ENCODE results near the gene CLPTM1L. TPM values are rescaled to one million over a fixed set of nuclear protein-coding genes. Genes with fewer than 3 reads are reported as not detected.
A peak's percentile ranks its signal among the peaks of the same experiment; 100 is the strongest.
"Not testable (repeated sequence)": the region's sequence is repeated elsewhere in the genome, so short reads cannot be mapped to it uniquely, and the experiment has no call there.

CLPTM1L gene
- total and polyA plus RNA-seq, 2 donors: 60.7 to 142 TPM

DNA sequence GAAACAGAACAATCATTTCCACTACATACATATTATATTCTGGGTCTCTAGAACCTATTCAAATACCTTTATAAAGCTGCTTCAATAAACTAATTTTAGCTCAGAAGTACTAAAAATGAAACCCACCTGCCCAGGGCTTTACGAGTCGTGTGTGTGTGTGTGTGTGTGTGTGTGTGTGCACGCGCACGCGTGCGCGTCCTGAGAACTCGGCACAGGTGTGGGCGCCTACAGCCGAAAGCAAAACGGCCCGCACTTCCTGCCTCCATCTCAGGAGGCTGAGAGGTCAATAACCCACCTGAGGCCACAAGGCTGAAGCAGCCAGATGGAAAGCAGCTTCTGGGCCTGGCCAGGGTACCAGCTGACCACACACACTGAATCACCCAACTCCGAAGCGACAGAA is 3.0 kb downstream of the CLPTM1L start:
- Histone ChIP-seq H3K36me3 (ENCODE audit: control insufficient read depth in 2 of 2, insufficient read depth in 2 of 2, low read length in 1 of 2) (peaks cover 64 to 66% of the 10 kb centered on the region in 2 donors), H3K4me1 (ENCODE audit: control insufficient read depth in 2 of 2, insufficient read depth in 2 of 2, low read length in 2 of 2) (peaks cover 26 to 41% of the 10 kb centered on the region in 2 donors)
- 90% methylated on average over 15 of the region's 15 CpGs for WGBS

DNA sequence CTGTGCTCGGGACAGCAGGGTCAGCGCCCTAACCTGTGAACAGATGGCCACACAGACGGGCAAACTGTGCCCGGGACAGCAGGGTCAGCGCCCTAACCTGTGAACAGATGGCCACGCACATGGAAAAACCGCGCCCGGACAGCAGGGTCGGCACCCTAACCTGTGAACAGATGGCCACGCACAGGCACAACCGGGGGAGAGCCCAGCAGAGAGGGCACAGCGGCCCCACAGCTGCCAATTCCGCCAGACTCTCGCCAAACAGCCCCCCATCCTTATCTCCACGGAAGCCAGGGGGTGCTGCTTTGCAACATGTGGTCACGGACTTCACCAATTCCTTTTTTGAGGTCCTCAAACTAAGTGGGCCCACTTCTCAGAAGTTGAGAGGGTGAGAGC is 5.1 kb downstream of the CLPTM1L start:
- H3K27ac ChIP-seq (ENCODE audit: low read depth in 1 of 2, low read length in 1 of 2); H3K9me3 ChIP-seq (ENCODE audit: control insufficient read depth in 2 of 2, insufficient read depth in 1 of 2, low read length in 1 of 2); DNase-seq (ENCODE audit: low read depth in 6 of 9, low spot score in 9 of 9); H3K4me3 ChIP-seq (ENCODE audit: low read length in 2 of 2); H3K27me3 ChIP-seq (ENCODE audit: control insufficient read depth in 2 of 2, insufficient read depth in 1 of 2, low read length in 1 of 2): not testable (repeated sequence)
- peaks cover 32 to 48% of the 10 kb centered on the region in 2 donors for H3K4me1 ChIP-seq (ENCODE audit: control insufficient read depth in 2 of 2, insufficient read depth in 2 of 2, low read length in 2 of 2)
- WGBS: 98% methylated on average over 17 of the region's 17 CpGs
- H3K36me3 ChIP-seq (ENCODE audit: control insufficient read depth in 2 of 2, insufficient read depth in 2 of 2, low read length in 1 of 2): peaks cover 79 to 87% of the 10 kb centered on the region in 2 donors

More for the DNA sequence above, 3.0 kb downstream of the CLPTM1L start:
- no peak for DNase-seq (ENCODE audit: low read depth in 6 of 9, low spot score in 9 of 9)
- no peak overlapping the region for H3K27ac ChIP-seq (ENCODE audit: low read depth in 1 of 2, low read length in 1 of 2)
- H3K9me3 ChIP-seq (ENCODE audit: control insufficient read depth in 2 of 2, insufficient read depth in 1 of 2, low read length in 1 of 2): peaks cover 2 to 5% of the 10 kb centered on the region in 2 donors
- H3K27me3 ChIP-seq (ENCODE audit: control insufficient read depth in 2 of 2, insufficient read depth in 1 of 2, low read length in 1 of 2): no peaks in the 10 kb centered on the region
- H3K4me3 ChIP-seq (ENCODE audit: low read length in 2 of 2): no peak overlapping the region

DNA sequence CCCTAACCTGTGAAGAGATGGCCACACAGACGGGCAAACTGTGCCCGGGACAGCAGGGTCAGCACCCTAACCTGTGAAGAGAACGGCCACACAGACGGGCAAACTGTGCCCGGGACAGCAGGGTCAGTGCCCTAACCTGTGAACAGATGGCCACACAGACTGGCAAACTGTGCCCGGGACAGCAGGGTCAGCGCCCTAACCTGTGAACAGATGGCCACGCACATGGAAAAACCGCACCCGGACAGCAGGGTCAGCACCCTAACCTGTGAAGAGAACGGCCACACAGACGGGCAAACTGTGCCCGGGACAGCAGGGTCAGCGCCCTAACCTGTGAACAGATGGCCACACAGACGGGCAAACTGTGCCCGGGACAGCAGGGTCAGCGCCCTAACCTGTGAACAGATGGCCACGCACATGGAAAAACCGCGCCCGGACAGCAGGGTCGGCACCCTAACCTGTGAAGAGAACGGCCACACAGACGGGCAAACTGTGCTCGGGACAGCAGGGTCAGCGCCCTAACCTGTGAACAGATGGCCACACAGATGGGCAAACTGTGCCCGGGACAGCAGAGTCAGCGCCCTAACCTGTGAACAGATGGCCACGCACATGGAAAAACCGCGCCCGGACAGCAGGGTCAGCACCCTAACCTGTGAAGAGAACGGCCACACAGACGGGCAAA is 5.6 kb downstream of the CLPTM1L start:
- H3K27me3 ChIP-seq (ENCODE audit: control insufficient read depth in 2 of 2, insufficient read depth in 1 of 2, low read length in 1 of 2); H3K4me3 ChIP-seq (ENCODE audit: low read length in 2 of 2); H3K9me3 ChIP-seq (ENCODE audit: control insufficient read depth in 2 of 2, insufficient read depth in 1 of 2, low read length in 1 of 2); DNase-seq (ENCODE audit: low read depth in 6 of 9, low spot score in 9 of 9); H3K27ac ChIP-seq (ENCODE audit: low read depth in 1 of 2, low read length in 1 of 2): not testable (repeated sequence)
- Histone ChIP-seq H3K36me3 (ENCODE audit: control insufficient read depth in 2 of 2, insufficient read depth in 2 of 2, low read length in 1 of 2) (peaks cover 84 to 92% of the 10 kb centered on the region in 2 donors), H3K4me1 (ENCODE audit: control insufficient read depth in 2 of 2, insufficient read depth in 2 of 2, low read length in 2 of 2) (peaks cover 32 to 48% of the 10 kb centered on the region in 2 donors)
- WGBS: 97% methylated on average over 33 of the region's 34 CpGs

DNA sequence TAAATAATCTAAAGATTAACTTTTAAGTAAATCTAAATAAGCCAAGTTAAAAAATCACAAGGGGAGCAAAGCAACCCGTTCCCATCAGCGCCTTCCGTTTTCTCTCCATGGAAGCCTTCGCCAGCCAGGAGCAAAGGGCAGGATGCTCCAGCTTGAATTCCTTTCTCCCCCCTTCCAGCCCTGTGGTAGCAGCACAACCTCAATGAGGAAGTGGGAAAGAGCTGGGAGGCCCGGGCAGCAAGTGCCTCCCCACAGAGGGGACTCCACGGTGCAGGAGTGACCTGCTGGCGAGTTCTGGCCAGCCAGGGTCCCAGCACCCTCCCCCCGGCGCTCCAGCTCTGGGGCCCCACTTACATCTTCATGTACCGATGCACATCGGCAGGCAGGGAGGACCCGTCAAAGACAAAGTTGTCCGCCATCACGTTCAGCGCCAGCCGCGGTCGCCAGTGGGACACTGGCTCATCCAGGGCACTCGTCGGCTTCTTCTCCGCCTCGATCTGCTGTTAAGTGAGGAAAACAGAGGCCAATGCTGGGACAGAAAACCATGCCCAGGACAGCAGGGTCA is 6.3 kb downstream of the CLPTM1L start:
- WGBS: 97% methylated on average over 22 of the region's 22 CpGs
- Histone ChIP-seq H3K27me3 (ENCODE audit: control insufficient read depth in 2 of 2, insufficient read depth in 1 of 2, low read length in 1 of 2) (no peaks in the 10 kb centered on the region), H3K9me3 (ENCODE audit: control insufficient read depth in 2 of 2, insufficient read depth in 1 of 2, low read length in 1 of 2) (peaks cover 2 to 5% of the 10 kb centered on the region in 2 donors), H3K27ac (ENCODE audit: low read depth in 1 of 2, low read length in 1 of 2) (no peak overlapping the region), H3K36me3 (ENCODE audit: control insufficient read depth in 2 of 2, insufficient read depth in 2 of 2, low read length in 1 of 2) (peaks cover 91 to 99% of the 10 kb centered on the region in 2 donors), H3K4me3 (ENCODE audit: low read length in 2 of 2) (no peak overlapping the region), H3K4me1 (ENCODE audit: control insufficient read depth in 2 of 2, insufficient read depth in 2 of 2, low read length in 2 of 2) (peaks cover 30 to 45% of the 10 kb centered on the region in 2 donors)
- no peak for DNase-seq (ENCODE audit: low read depth in 6 of 9, low spot score in 9 of 9)

DNA sequence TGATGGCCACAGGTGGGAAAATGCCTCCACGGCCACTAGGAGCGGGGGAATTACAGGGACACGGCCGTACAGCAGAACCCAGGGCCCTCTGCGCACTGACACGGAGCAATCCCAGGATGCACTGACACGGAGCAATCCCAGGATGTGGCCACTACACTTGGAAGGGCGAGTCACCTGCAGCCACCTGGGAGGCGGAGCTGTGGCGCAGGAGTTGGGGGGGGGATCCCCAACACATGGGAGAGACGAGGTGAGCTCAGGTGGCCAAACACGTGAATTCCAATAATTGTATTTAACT is 6.8 kb downstream of the CLPTM1L start:
- DNase-seq (ENCODE audit: low read depth in 6 of 9, low spot score in 9 of 9): no peak
- peaks cover 26 to 40% of the 10 kb centered on the region in 2 donors for H3K4me1 ChIP-seq (ENCODE audit: control insufficient read depth in 2 of 2, insufficient read depth in 2 of 2, low read length in 2 of 2)
- 92% methylated on average over 12 of the region's 12 CpGs for WGBS
- H3K4me3 ChIP-seq (ENCODE audit: low read length in 2 of 2): no peak overlapping the region
- H3K36me3 ChIP-seq (ENCODE audit: control insufficient read depth in 2 of 2, insufficient read depth in 2 of 2, low read length in 1 of 2): peaks cover 91 to 99% of the 10 kb centered on the region in 2 donors
- H3K9me3 ChIP-seq (ENCODE audit: control insufficient read depth in 2 of 2, insufficient read depth in 1 of 2, low read length in 1 of 2): peaks cover 2 to 5% of the 10 kb centered on the region in 2 donors
- H3K27ac ChIP-seq (ENCODE audit: low read depth in 1 of 2, low read length in 1 of 2): no peak overlapping the region
- no peaks in the 10 kb centered on the region for H3K27me3 ChIP-seq (ENCODE audit: control insufficient read depth in 2 of 2, insufficient read depth in 1 of 2, low read length in 1 of 2)

DNA sequence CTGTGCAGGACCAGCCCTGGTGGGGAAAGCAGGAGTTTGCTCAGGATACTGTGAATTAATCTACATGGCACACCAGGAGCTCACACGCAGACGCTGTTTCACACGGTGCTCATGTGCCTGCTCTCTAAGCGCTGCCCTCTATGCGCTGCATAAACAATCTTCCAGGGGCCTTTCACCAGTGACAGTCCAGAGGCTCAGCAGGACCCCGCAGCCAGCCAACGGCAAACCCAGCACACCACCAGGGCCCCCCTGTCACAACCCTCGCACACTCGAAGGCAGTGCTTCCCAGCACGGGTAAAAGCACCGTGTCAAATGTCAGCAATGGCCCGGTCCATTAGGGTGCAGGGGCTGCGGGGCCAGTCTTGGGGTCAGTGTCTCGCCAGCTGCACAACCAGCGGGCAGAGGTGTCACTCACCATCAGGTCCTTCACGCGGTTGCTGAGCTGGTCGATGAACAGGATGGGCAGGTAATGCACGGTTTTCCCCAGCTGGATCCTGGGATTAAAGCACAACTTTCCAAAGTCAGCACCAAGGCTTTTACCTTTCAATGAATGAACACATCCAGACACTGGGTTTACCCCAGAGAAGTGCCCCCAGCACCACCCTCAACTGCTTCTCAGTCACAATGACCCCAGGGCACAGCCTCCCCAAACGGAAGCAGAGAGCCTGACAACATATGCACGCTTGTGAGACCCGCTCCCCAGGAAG is 7.3 kb downstream of the CLPTM1L start:
- Histone ChIP-seq H3K4me3 (ENCODE audit: low read length in 2 of 2) (no peak overlapping the region), H3K27ac (ENCODE audit: low read depth in 1 of 2, low read length in 1 of 2) (no peak overlapping the region), H3K27me3 (ENCODE audit: control insufficient read depth in 2 of 2, insufficient read depth in 1 of 2, low read length in 1 of 2) (no peaks in the 10 kb centered on the region), H3K36me3 (ENCODE audit: control insufficient read depth in 2 of 2, insufficient read depth in 2 of 2, low read length in 1 of 2) (peaks cover 91 to 97% of the 10 kb centered on the region in 2 donors), H3K4me1 (ENCODE audit: control insufficient read depth in 2 of 2, insufficient read depth in 2 of 2, low read length in 2 of 2) (peaks cover 25 to 38% of the 10 kb centered on the region in 2 donors), H3K9me3 (ENCODE audit: control insufficient read depth in 2 of 2, insufficient read depth in 1 of 2, low read length in 1 of 2) (peaks cover 2 to 5% of the 10 kb centered on the region in 2 donors)
- no peak for DNase-seq (ENCODE audit: low read depth in 6 of 9, low spot score in 9 of 9)
- WGBS: 98% methylated on average over 22 of the region's 22 CpGs

DNA sequence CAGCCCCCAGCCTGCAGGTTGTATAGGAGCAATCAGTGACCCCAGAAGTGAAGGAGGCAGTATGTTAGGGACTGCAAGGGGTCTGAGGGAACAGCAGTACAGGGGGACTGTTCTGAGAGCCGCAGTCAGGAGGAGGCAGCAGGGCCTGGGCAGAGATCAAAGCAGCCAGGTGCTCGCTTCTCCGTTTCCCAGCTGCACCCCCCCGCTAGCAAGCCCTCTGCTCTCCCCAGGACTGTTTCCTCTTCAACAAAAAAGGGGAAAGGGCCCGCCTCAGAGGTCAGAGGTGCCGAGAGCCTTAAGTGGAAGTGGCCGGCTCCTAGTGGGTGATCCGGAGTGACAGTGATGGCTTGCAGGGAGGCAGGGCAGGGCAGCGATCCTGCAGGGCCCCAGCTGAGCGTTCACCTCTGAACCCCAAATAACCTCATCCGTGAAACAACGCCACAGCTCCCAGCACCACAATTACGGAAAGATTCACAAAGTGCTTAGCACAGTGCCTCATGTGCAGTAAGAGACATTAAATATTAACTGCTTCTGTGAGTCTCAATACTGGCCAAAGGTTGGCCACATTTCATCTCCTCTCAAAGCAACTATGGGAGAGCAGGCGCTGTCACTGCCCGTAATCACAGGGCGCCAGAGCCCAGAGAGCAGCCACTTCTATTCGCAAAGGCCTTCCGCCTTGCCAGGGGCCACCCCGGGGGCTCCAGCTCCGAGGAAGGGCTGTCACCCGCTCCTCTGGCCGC is 8.0 kb downstream of the CLPTM1L start:
- Histone ChIP-seq H3K9me3 (ENCODE audit: control insufficient read depth in 2 of 2, insufficient read depth in 1 of 2, low read length in 1 of 2) (peaks cover 2 to 5% of the 10 kb centered on the region in 2 donors), H3K4me1 (ENCODE audit: control insufficient read depth in 2 of 2, insufficient read depth in 2 of 2, low read length in 2 of 2) (peaks cover 23 to 34% of the 10 kb centered on the region in 2 donors), H3K36me3 (ENCODE audit: control insufficient read depth in 2 of 2, insufficient read depth in 2 of 2, low read length in 1 of 2) (peaks cover 91 to 96% of the 10 kb centered on the region in 2 donors), H3K27me3 (ENCODE audit: control insufficient read depth in 2 of 2, insufficient read depth in 1 of 2, low read length in 1 of 2) (no peaks in the 10 kb centered on the region), H3K4me3 (ENCODE audit: low read length in 2 of 2) (peak overlapping the region in 1 of 2 donors; percentile 14), H3K27ac (ENCODE audit: low read depth in 1 of 2, low read length in 1 of 2) (peak overlapping the region; percentile 46 to 86)
- DNase-seq (ENCODE audit: low read depth in 6 of 9, low spot score in 9 of 9): peak in 3 of 9 donors; percentile 60 to 74 (median 66)
- WGBS: 70% methylated on average over 22 of the region's 22 CpGs

DNA sequence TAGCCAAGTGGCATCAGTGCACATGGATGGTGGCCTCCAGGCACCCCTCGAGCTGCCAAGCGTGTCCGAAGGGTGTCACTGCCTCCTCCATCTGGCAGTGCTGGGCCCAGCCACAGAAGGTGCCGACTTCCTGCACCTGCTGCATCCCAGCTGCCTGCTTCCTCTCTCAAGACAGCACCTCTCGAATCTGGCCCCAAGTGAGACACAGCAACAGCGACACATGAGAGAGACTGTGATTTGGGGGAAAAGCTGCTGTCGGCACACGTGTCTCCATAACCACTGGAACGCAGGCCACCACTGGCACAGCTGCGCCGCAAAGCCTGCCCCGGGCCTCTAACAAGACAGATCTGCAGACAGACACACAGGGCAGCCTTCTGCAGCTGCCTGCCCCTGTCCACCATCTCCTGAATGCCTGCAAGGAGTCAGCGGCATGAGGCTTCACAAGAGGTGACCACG is 8.8 kb downstream of the CLPTM1L start:
- Histone ChIP-seq H3K4me1 (ENCODE audit: control insufficient read depth in 2 of 2, insufficient read depth in 2 of 2, low read length in 2 of 2) (peaks cover 23 to 33% of the 10 kb centered on the region in 2 donors), H3K9me3 (ENCODE audit: control insufficient read depth in 2 of 2, insufficient read depth in 1 of 2, low read length in 1 of 2) (peaks cover 2 to 5% of the 10 kb centered on the region in 2 donors), H3K36me3 (ENCODE audit: control insufficient read depth in 2 of 2, insufficient read depth in 2 of 2, low read length in 1 of 2) (peaks cover 91 to 95% of the 10 kb centered on the region in 2 donors), H3K27me3 (ENCODE audit: control insufficient read depth in 2 of 2, insufficient read depth in 1 of 2, low read length in 1 of 2) (no peaks in the 10 kb centered on the region), H3K27ac (ENCODE audit: low read depth in 1 of 2, low read length in 1 of 2) (peak overlapping the region; percentile 57 to 86), H3K4me3 (ENCODE audit: low read length in 2 of 2) (no peak overlapping the region)
- peak in 4 of 9 donors; percentile 71 to 91 (median 78) for DNase-seq (ENCODE audit: low read depth in 6 of 9, low spot score in 9 of 9)
- WGBS: 31% methylated on average over 14 of the region's 14 CpGs
